HEK293 (cell line): ENCODE data around the gene CBFA2T2.
"Not testable (repeated sequence)": the region's sequence is repeated elsewhere in the genome, so short reads cannot be mapped to it uniquely, and the experiment has no call there.

ENCODE experiments used
- CTCF ChIA-PET: fragments of 350-600 bp; formaldehyde crosslinking; extraction: SDS; loops from one replicate; lab custom pipeline; 2021; ENCODE audit warnings: antibody characterized with exemption; lab: Yijun Ruan, JAX
- POLR2A ChIA-PET: fragments of 300-600 bp; formaldehyde crosslinking; extraction: SDS; loops from one replicate; lab custom pipeline; 2020; ENCODE audit warnings: antibody characterized with exemption, inconsistent platforms; lab: Yijun Ruan, JAX
- H3K27ac ChIP-seq: fragments of 200-500 bp; sonication (Bioruptor generic); 2 replicates; pipeline ENCODE4 v1.5.1; 2014; ENCODE audit warnings: low read depth, low read length, control low read depth, inconsistent platforms; ENCODE audit errors: extremely low read depth
- H3K36me3 ChIP-seq, 2 experiments: fragments of 200-500 bp in 1 of 2; sonication (Bioruptor generic) in 1 of 2; 1 replicate in 1 of 2; 2 replicates in 1 of 2; pipeline ENCODE4 v1.5.1; 2014 to 2017; ENCODE audit warnings: inconsistent platforms in 2 of 2, low read length in 2 of 2; ENCODE audit not compliant: control insufficient read depth in 2 of 2, insufficient read depth in 1 of 2
- H3K4me1 ChIP-seq: fragments of 200-500 bp; sonication (Bioruptor generic); 2 replicates; pipeline ENCODE4 v1.5.1; 2014; ENCODE audit warnings: mild to moderate bottlenecking, low read length, inconsistent platforms; ENCODE audit not compliant: control insufficient read depth, insufficient read depth
- H3K4me3 ChIP-seq: 2 replicates; pipeline ENCODE4 v1.5.1; 2011; ENCODE audit warnings: low read depth, mild to moderate bottlenecking, control low read depth, low read length, moderate library complexity
- H3K9me3 ChIP-seq: fragments of 200-500 bp; sonication (Bioruptor generic); 2 replicates; pipeline ENCODE4 v1.5.1; 2014; ENCODE audit warnings: low read depth, low read length, inconsistent platforms; ENCODE audit not compliant: control insufficient read depth, insufficient read depth
- BCL11B ChIP-seq: fragments of 450-650 bp; formaldehyde crosslinking; IDR thresholded peaks from 2 replicates; pipeline ENCODE4 v1.5.1; 2016; ENCODE audit warnings: low read depth, missing biosample characterization, missing genetic modification characterization
- GFI1B ChIP-seq: fragments of 450-650 bp; formaldehyde crosslinking; IDR thresholded peaks from 2 replicates; pipeline ENCODE4 v1.5.1; 2016; ENCODE audit warnings: missing biosample characterization, missing genetic modification characterization
- IKZF3 ChIP-seq: fragments of 450-650 bp; IDR thresholded peaks from 2 replicates; pipeline ENCODE4 v1.5.0; 2018; ENCODE audit warnings: missing biosample characterization, mild to moderate bottlenecking, missing genetic modification characterization, moderate library complexity
- OSR2 ChIP-seq: fragments of 450-650 bp; formaldehyde crosslinking; IDR thresholded peaks from 2 replicates; pipeline ENCODE4 v1.5.1; 2016; ENCODE audit warnings: missing biosample characterization, missing genetic modification characterization
- SETDB1 ChIP-seq: IDR thresholded peaks from one replicate; pipeline ENCODE4 v1.6.1; 2017; ENCODE audit warnings: mild to moderate bottlenecking, low read length, moderate library complexity, mixed read lengths; ENCODE audit not compliant: insufficient read length
- ZEB2 ChIP-seq: fragments of 450-650 bp; formaldehyde crosslinking; IDR thresholded peaks from 2 replicates; pipeline ENCODE4 v1.5.1; 2016; ENCODE audit warnings: missing biosample characterization, missing genetic modification characterization
- ZNF133 ChIP-seq: fragments of 450-650 bp; formaldehyde crosslinking; IDR thresholded peaks from 2 replicates; pipeline ENCODE4 v1.5.1; 2016; ENCODE audit warnings: missing biosample characterization, missing genetic modification characterization
- ZNF366 ChIP-seq: fragments of 450-650 bp; formaldehyde crosslinking; conservative IDR thresholded peaks from 2 replicates; pipeline ENCODE4 v1.5.1; 2016; ENCODE audit warnings: missing biosample characterization, missing genetic modification characterization
- ZNF433 ChIP-seq: fragments of 450-650 bp; formaldehyde crosslinking; IDR thresholded peaks from 2 replicates; pipeline ENCODE4 v1.5.1; 2016; ENCODE audit warnings: missing biosample characterization, missing genetic modification characterization, low read depth
- ZNF585B ChIP-seq: fragments of 450-650 bp; formaldehyde crosslinking; IDR thresholded peaks from 2 replicates; pipeline ENCODE4 v1.5.1; 2016; ENCODE audit warnings: missing biosample characterization, missing genetic modification characterization
- ZNF654 ChIP-seq: fragments of 450-650 bp; formaldehyde crosslinking; IDR thresholded peaks from 2 replicates; pipeline ENCODE4 v1.5.1; 2016; ENCODE audit warnings: low read depth, missing biosample characterization, missing genetic modification characterization
- ZNF701 ChIP-seq: fragments of 450-650 bp; formaldehyde crosslinking; IDR thresholded peaks from 2 replicates; pipeline ENCODE4 v1.5.1; 2016; ENCODE audit warnings: missing biosample characterization, missing genetic modification characterization
- TF ChIP-seq, protein P1 (sequence below): fragments of 450-650 bp; formaldehyde crosslinking; IDR thresholded peaks from 2 replicates; pipeline ENCODE4 v1.5.1; 2017; ENCODE audit warnings: missing biosample characterization, missing genetic modification characterization
- TF ChIP-seq, protein P2 (sequence below): fragments of 450-650 bp; formaldehyde crosslinking; IDR thresholded peaks from 2 replicates; pipeline ENCODE4 v1.5.1; 2016; ENCODE audit warnings: missing biosample characterization, missing genetic modification characterization
- TF ChIP-seq, protein P3 (sequence below): fragments of 450-650 bp; formaldehyde crosslinking; IDR thresholded peaks from 2 replicates; pipeline ENCODE4 v1.5.1; 2016; ENCODE audit warnings: missing biosample characterization, missing genetic modification characterization, low read depth

Gene CBFA2T2

DNA sequence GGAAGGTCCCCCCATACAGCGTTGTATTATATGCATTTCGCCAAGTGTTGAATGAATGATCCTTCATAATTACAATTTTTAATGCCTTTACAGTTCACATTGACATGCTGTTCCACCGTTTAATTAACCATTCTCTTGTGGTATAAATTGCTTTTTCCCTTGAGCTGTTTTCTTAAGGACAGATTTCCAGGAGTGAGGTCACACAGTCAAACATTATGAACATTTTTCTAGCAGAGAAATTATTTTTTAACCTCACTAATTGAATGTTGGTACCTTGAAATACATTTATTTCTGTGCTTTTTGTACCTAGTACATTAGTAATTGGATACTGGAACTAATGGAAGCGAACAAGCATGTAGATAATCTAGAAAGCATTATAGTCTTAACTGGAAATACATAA is 95.5 kb downstream of the CBFA2T2 start:
- Histone ChIP-seq H3K36me3 (no peaks in the 10 kb centered on the region), H3K9me3 (no peaks in the 10 kb centered on the region), H3K4me3 (no peak overlapping the region), H3K27ac (no peak overlapping the region), H3K4me1 (peaks cover 10% of the 10 kb centered on the region; the same call in 1 of the 2 replicates)
- ChIA-PET CTCF (no interaction called here), POLR2A (no interaction called here)
- TF ChIP-seq ZEB2 (tag by site-specific recombination) (no peak), OSR2 (tag by site-specific recombination) (peak; percentile 43; the same call in 1 of the 2 replicates), GFI1B (peak; percentile 37; the same call in 1 of the 2 replicates), IKZF3 (0 out of 2 replicates have a peak, but pooled peaks have one; percentile 16)
- TF ChIP-seq, protein P1, sequence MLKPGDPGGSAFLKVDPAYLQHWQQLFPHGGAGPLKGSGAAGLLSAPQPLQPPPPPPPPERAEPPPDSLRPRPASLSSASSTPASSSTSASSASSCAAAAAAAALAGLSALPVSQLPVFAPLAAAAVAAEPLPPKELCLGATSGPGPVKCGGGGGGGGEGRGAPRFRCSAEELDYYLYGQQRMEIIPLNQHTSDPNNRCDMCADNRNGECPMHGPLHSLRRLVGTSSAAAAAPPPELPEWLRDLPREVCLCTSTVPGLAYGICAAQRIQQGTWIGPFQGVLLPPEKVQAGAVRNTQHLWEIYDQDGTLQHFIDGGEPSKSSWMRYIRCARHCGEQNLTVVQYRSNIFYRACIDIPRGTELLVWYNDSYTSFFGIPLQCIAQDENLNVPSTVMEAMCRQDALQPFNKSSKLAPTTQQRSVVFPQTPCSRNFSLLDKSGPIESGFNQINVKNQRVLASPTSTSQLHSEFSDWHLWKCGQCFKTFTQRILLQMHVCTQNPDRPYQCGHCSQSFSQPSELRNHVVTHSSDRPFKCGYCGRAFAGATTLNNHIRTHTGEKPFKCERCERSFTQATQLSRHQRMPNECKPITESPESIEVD, result peak; percentile 95
- TF ChIP-seq, protein P2, sequence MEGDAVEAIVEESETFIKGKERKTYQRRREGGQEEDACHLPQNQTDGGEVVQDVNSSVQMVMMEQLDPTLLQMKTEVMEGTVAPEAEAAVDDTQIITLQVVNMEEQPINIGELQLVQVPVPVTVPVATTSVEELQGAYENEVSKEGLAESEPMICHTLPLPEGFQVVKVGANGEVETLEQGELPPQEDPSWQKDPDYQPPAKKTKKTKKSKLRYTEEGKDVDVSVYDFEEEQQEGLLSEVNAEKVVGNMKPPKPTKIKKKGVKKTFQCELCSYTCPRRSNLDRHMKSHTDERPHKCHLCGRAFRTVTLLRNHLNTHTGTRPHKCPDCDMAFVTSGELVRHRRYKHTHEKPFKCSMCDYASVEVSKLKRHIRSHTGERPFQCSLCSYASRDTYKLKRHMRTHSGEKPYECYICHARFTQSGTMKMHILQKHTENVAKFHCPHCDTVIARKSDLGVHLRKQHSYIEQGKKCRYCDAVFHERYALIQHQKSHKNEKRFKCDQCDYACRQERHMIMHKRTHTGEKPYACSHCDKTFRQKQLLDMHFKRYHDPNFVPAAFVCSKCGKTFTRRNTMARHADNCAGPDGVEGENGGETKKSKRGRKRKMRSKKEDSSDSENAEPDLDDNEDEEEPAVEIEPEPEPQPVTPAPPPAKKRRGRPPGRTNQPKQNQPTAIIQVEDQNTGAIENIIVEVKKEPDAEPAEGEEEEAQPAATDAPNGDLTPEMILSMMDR (tag by site-specific recombination), result no peak

GRCh38 chr20:33589059-33589458 is 99.2 kb downstream of the CBFA2T2 start:
- Histone ChIP-seq H3K4me3 (no peak overlapping the region), H3K4me1 (peaks cover 10% of the 10 kb centered on the region; the same call in 1 of the 2 replicates), H3K9me3 (no peaks in the 10 kb centered on the region), H3K36me3 (no peaks in the 10 kb centered on the region), H3K27ac (no peak overlapping the region)
- ChIA-PET CTCF (interaction anchor here (1.2 kb wide), 1 partner anchor 65 kb away, joined by 4 read pairs; no protein-coding TSS in a partner anchor), POLR2A (no interaction called here)
- TF ChIP-seq ZNF701 (tag by site-specific recombination) (no peak), SETDB1 (no peak), BCL11B (tag by site-specific recombination) (no peak), ZNF654 (tag by site-specific recombination) (no peak), ZNF585B (tag by site-specific recombination) (no peak), ZNF366 (tag by site-specific recombination) (no peak), ZNF133 (tag by site-specific recombination) (no peak), ZNF433 (tag by site-specific recombination) (no peak), IKZF3 (no peak)
- TF ChIP-seq, protein P3, sequence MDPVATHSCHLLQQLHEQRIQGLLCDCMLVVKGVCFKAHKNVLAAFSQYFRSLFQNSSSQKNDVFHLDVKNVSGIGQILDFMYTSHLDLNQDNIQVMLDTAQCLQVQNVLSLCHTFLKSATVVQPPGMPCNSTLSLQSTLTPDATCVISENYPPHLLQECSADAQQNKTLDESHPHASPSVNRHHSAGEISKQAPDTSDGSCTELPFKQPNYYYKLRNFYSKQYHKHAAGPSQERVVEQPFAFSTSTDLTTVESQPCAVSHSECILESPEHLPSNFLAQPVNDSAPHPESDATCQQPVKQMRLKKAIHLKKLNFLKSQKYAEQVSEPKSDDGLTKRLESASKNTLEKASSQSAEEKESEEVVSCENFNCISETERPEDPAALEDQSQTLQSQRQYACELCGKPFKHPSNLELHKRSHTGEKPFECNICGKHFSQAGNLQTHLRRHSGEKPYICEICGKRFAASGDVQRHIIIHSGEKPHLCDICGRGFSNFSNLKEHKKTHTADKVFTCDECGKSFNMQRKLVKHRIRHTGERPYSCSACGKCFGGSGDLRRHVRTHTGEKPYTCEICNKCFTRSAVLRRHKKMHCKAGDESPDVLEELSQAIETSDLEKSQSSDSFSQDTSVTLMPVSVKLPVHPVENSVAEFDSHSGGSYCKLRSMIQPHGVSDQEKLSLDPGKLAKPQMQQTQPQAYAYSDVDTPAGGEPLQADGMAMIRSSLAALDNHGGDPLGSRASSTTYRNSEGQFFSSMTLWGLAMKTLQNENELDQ (tag by site-specific recombination), result no peak

DNA sequence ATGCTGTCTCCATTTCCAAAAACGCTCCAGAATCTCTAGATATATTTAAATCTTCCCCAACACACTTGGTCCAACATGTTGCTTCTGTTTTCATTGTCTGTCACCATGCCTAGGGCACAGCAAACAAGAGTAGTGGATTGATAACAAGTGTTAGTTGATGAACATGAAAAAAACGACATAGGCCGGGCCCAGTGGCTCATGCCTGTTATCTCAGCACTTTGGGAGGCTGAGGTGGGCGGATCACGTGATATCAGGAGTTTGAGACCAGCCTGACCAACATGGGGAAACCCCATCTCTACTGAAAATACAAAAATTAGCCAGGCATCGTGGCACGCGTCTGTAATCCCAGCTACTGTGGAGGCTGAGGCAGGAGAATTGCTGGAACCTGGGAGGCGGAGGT is 102.0 kb downstream of the CBFA2T2 start:
- H3K4me3 ChIP-seq, H3K9me3 ChIP-seq, H3K4me1 ChIP-seq, CTCF ChIA-PET, H3K36me3 ChIP-seq, POLR2A ChIA-PET, H3K27ac ChIP-seq: not testable (repeated sequence)
